ENCODE measurements around the gene CRIP2. TPM values are rescaled to one million over a fixed set of nuclear protein-coding genes. Genes with fewer than 3 reads are reported as not detected.

Gene CRIP2
- total and polyA plus RNA-seq, 10 of the 15 experiments (the other 5 are each of a cell fraction or from before 2014, with no cell fraction given) = 0.04 to 0.62 (median 0.37) TPM; not detected in 5

DNA sequence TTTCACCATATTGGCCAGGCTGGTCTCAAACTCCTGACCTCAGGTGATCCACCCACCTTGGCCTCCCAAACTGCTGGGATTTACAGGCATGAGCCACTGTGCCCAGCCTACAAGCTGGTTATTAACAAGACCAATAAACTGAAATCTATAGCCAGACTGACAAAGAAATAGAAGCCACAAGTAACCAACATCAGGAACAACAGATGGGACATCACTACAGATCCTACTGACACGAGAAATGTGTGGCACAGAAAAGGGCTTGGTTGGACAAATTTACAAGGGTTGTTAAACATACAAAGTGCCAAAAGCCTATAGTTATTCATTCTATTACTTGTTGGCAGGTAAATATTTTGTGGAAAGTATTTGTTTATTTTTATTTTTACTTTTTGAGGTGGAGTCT, 43.4 kb upstream of the CRIP2 start:
- H3K4me1 ChIP-seq (ENCODE audit: control insufficient read depth, insufficient read depth, low read length) = no peaks in the 10 kb centered on the region; the same call in 1 of the 2 replicates
- H3K4me3 ChIP-seq = no peak overlapping the region
- H2AFZ ChIP-seq (ENCODE audit: control insufficient read depth, low read depth, low read length) = no peak overlapping the region
- H3K27me3 ChIP-seq (replicated peaks in 1 of 2; ENCODE audit: control insufficient read depth in 2 of 2, insufficient read depth in 2 of 2, low read length in 1 of 2) = no peaks in the 10 kb centered on the region
- H3K79me2 ChIP-seq (ENCODE audit: control insufficient read depth, insufficient read depth, low read length) = peaks cover 37% of the 10 kb centered on the region
- 96% methylated on average over 1 of the region's 1 CpG for WGBS (ENCODE audit: insufficient coverage, insufficient replicate concordance, low lambda C conversion rate, missing lambda C conversion rate)
- no peak overlapping the region for H3K27ac ChIP-seq (ENCODE audit: control insufficient read depth, insufficient read depth)
- peaks cover 2 to 4% of the 10 kb centered on the region in 2 experiments; a peak in 3 of 4 replicates for H3K36me3 ChIP-seq (ENCODE audit: control insufficient read depth in 2 of 2, insufficient read depth in 2 of 2, low read length in 1 of 2)
- RAD21 ChIA-PET (ENCODE audit: unreplicated experiment) = no interaction called here
- no peaks in the 10 kb centered on the region; the same call in 2 of the 3 replicates for H3K9me3 ChIP-seq (replicated peaks; ENCODE audit: control insufficient read depth, insufficient read depth, low read length)
- SMC1A ChIA-PET (ENCODE audit: uncharacterized antibody, unreplicated experiment) = no interaction called here
- CTCF ChIA-PET = no interaction called here
- FAIRE-seq (no peak), DNase-seq (ENCODE audit: low read depth, low spot score) (no peak), ATAC-seq (no peak)
- in situ Hi-C loops (cut with MboI) = no loop called here
- H3K9ac ChIP-seq (ENCODE audit: control insufficient read depth, insufficient read depth, low read length) = no peak overlapping the region
- TF ChIP-seq ZZZ3 (IDR thresholded peaks at IDR 0.05; ENCODE audit: control insufficient read depth, insufficient read length, low read depth) (no peak), HDAC2 (IDR thresholded peaks at IDR 0.05) (no peak), NR2F1 (conservative IDR thresholded peaks at IDR 0.05) (no peak), NFYA (IDR thresholded peaks at IDR 0.05; ENCODE audit: borderline replicate concordance, low read depth, low read length) (no peak), TCF7 (IDR thresholded peaks at IDR 0.05; ENCODE audit: borderline replicate concordance) (no peak), ZSCAN29 (IDR thresholded peaks at IDR 0.05) (no peak), NBN (IDR thresholded peaks at IDR 0.05) (no peak), MEF2B (IDR thresholded peaks at IDR 0.05; ENCODE audit: partially characterized antibody, poor library complexity, severe bottlenecking) (no peak), WRNIP1 (IDR thresholded peaks at IDR 0.05; ENCODE audit: borderline replicate concordance, low read depth, low read length) (no peak), CHD4 (IDR thresholded peaks at IDR 0.05) (no peak)
- TF ChIP-seq, protein P1, sequence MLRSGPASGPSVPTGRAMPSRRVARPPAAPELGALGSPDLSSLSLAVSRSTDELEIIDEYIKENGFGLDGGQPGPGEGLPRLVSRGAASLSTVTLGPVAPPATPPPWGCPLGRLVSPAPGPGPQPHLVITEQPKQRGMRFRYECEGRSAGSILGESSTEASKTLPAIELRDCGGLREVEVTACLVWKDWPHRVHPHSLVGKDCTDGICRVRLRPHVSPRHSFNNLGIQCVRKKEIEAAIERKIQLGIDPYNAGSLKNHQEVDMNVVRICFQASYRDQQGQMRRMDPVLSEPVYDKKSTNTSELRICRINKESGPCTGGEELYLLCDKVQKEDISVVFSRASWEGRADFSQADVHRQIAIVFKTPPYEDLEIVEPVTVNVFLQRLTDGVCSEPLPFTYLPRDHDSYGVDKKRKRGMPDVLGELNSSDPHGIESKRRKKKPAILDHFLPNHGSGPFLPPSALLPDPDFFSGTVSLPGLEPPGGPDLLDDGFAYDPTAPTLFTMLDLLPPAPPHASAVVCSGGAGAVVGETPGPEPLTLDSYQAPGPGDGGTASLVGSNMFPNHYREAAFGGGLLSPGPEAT (IDR thresholded peaks at IDR 0.05; ENCODE audit: low read depth) = no peak
- TF ChIP-seq, protein P2, sequence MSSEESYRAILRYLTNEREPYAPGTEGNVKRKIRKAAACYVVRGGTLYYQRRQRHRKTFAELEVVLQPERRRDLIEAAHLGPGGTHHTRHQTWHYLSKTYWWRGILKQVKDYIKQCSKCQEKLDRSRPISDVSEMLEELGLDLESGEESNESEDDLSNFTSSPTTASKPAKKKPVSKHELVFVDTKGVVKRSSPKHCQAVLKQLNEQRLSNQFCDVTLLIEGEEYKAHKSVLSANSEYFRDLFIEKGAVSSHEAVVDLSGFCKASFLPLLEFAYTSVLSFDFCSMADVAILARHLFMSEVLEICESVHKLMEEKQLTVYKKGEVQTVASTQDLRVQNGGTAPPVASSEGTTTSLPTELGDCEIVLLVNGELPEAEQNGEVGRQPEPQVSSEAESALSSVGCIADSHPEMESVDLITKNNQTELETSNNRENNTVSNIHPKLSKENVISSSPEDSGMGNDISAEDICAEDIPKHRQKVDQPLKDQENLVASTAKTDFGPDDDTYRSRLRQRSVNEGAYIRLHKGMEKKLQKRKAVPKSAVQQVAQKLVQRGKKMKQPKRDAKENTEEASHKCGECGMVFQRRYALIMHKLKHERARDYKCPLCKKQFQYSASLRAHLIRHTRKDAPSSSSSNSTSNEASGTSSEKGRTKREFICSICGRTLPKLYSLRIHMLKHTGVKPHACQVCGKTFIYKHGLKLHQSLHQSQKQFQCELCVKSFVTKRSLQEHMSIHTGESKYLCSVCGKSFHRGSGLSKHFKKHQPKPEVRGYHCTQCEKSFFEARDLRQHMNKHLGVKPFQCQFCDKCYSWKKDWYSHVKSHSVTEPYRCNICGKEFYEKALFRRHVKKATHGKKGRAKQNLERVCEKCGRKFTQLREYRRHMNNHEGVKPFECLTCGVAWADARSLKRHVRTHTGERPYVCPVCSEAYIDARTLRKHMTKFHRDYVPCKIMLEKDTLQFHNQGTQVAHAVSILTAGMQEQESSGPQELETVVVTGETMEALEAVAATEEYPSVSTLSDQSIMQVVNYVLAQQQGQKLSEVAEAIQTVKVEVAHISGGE (CRISPR knock-in tag; IDR thresholded peaks at IDR 0.05) = no peak
- no TSS peak for BruUV-seq (replicated peaks)
- H3K4me2 ChIP-seq (ENCODE audit: control insufficient read depth, insufficient read depth) = no peak overlapping the region
- H4K20me1 ChIP-seq (ENCODE audit: control insufficient read depth, insufficient read depth) = no peaks in the 10 kb centered on the region; the same call in 1 of the 2 replicates
- POLR2A ChIA-PET = no interaction called here
- intact Hi-C loops (cut with micrococcal nuclease; ENCODE audit: unreplicated experiment) = no loop called here
